ENCODE measurements around the gene BTAF1. TPM values are rescaled to one million over a fixed set of nuclear protein-coding genes. Genes with fewer than 3 reads are reported as not detected.

Gene BTAF1
- total RNA-seq = 10 to 100 TPM; 51.9 to 53.3 TPM

DNA sequence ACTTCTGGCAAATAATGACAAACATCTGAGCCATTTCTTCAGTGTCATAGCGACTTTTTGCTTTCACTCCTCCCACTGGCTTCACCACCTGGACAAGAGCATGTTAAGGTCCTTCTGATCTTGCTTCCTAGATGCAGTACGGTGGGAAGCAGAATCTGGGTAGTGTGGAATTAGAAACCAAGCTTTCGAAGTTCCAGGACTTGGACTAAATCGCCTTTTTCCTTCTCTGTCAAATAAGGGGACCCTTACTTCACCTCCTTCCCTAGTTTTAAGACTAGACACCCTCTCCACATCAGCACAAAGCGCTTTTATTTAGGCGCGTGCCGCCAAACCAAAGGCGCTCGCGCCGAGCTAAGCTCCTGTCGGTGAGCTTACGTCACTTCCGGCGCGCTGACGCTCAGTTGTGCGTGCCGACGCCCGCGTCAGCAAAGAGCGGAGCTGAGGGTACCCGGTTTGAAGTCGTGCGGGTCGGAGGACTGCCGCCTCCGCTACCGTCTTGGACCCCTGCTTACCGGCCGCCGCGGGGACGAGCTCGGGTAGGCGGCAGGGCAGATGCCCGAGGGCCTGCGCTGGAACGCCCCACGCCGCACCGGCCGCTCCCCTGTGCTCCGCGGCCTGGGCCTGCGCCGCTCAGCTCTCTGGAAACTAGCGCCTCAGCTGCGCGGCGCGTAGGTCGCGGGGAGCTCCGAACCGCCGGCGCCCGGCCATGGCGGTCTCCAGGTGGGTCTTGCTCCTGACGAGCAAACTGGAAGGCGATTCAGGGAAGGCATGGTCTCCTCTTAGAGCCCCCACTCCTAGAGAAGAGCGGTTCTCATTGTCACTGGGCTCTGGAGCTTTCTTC, at the start of gene BTAF1:
BTAF1 (plus strand) TSS at position 400 of the 841 bp plus-strand sequence; CDS start at position 707, 307 bp downstream.

DNA sequence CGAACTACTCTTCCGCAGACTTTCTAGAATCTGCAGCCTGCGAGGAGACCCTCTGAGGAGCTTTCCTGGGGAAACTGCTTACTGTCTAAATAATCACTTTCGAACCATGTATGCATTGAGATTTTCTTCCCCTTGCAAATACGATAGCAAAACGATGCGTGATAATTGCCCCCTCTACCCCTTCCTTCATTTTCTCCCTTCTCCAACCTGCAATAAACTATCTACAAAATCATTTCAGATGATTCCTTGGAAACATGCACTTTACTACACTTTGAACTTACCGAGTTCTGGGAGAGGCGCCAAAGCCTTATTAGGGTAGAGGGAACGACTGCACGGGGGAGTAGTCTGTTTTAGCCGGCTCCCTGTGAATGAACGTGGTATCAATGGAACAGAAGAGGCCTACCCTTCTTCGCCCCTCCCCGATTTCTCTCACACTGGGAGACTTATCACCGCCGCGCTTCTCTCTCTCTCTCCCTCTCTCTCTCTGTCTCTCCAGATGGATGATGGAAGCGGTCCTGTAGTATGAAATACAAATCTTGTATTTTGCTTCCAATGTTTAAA, 14.4 kb upstream of the BTAF1 start, which contains the start of gene FGFBP3:
FGFBP3 (minus strand) TSS at position 370 of the 561 bp plus-strand sequence. CDS start 517 bp downstream, outside the sequence.

Other genes starting within 250 kb of the BTAF1 start
- 10 to 100 TPM; 38.4 TPM for gene TNKS2, start 125.3 kb upstream of the BTAF1 start, total RNA-seq
- 1 to 10 TPM; 1.6 to 2.1 TPM for gene FGFBP3, start 14.3 kb upstream of the BTAF1 start, total RNA-seq